22Rv1 (cell line): ENCODE measurements around the gene STAC2.

ENCODE experiments used
- CTCF ChIP-seq: fragments of 450-650 bp; IDR thresholded peaks from 2 replicates; pipeline ENCODE4 v1.5.1; 2017; ENCODE audit warnings: mild to moderate bottlenecking
- ZFX ChIP-seq: fragments of 450-650 bp; IDR thresholded peaks from 2 replicates; pipeline ENCODE4 v1.6.1; 2017; ENCODE audit warnings: antibody characterized with exemption, borderline replicate concordance

DNA sequence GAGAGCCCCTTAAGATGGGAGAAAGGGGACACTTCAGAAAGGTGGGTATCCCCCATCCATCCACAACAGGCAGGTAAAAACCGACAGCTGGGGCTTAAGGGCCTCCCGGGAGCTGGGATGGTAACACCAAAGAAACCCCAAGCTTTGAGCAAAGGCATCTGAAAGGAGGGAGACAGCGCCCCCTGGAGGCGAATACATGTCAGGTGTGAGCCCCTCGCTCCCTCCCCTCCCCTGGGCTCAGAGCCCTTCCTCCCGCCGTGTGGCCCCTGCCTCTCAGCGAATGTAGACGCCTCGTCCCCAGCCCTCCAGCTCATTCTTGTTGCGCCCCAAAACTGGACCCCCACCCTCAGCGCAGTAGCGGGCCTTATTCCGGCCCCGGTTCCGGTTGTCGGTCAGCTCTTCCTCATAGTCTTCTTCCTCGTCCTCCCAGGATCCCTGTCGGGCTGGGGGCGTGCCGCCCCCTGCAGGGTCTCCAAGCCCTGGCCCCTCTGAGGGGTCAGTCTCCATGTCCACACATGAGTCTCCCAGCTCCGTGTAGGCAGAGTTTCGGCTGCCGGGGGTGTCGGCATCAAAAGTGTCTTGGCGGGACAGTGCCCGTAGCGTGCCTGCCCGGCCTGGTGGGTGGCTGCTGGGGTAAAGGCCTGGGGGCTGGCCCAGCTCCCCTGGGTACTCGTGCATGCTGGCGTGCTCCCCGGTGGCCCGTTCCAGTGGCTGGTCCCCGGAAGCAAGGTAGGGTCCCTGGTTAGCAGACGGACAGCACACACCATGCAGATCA is 50.6 kb downstream of the STAC2 start:
- peak; percentile 90 for TF ChIP-seq CTCF
- no peak for TF ChIP-seq ZFX
